IMR-90 (cell line): ENCODE measurements around the gene IFNA14.

Source experiments
- CEBPB ChIP-seq: IDR thresholded peaks from 2 replicates; pipeline ENCODE4 v1.6.1; 2012; ENCODE audit warnings: low read depth, low read length, improper control_type of control experiment
- CHD1 ChIP-seq: IDR thresholded peaks from 2 replicates; pipeline ENCODE4 v1.6.1; 2012; ENCODE audit warnings: low read depth, low read length, improper control_type of control experiment
- MAZ ChIP-seq: IDR thresholded peaks from 2 replicates; pipeline ENCODE4 v1.6.1; 2012; ENCODE audit warnings: low read depth, mild to moderate bottlenecking, low read length, improper control_type of control experiment, moderate library complexity, borderline replicate concordance
- POLR2A ChIP-seq: IDR thresholded peaks from 2 replicates; pipeline ENCODE4 v1.6.1; 2012; ENCODE audit warnings: mild to moderate bottlenecking, low read depth, low read length
- SMC3 ChIP-seq: fragments of 150-350 bp; IDR thresholded peaks from 2 replicates; pipeline ENCODE4 v1.6.1; 2016; ENCODE audit warnings: low read depth, mild to moderate bottlenecking, antibody characterized with exemption, low read length, moderate library complexity
- TF ChIP-seq, protein P1 (sequence below): conservative IDR thresholded peaks from 2 replicates; pipeline ENCODE4 v1.5.1; 2012; ENCODE audit warnings: mild to moderate bottlenecking, low read depth, low read length, improper control_type of control experiment

GRCh38 chr9:21251638-21252037 lies 11.8 kb upstream of the IFNA14 start:
- TF ChIP-seq, protein P1, sequence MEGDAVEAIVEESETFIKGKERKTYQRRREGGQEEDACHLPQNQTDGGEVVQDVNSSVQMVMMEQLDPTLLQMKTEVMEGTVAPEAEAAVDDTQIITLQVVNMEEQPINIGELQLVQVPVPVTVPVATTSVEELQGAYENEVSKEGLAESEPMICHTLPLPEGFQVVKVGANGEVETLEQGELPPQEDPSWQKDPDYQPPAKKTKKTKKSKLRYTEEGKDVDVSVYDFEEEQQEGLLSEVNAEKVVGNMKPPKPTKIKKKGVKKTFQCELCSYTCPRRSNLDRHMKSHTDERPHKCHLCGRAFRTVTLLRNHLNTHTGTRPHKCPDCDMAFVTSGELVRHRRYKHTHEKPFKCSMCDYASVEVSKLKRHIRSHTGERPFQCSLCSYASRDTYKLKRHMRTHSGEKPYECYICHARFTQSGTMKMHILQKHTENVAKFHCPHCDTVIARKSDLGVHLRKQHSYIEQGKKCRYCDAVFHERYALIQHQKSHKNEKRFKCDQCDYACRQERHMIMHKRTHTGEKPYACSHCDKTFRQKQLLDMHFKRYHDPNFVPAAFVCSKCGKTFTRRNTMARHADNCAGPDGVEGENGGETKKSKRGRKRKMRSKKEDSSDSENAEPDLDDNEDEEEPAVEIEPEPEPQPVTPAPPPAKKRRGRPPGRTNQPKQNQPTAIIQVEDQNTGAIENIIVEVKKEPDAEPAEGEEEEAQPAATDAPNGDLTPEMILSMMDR = no peak
- TF ChIP-seq MAZ (no peak), CHD1 (no peak), CEBPB (no peak), SMC3 (no peak), POLR2A (no peak)
